CD4-positive, alpha-beta T cell treated with Interleukin-4 for 1 hour (primary cell): ENCODE data around the gene KDM2B.
"Not testable (repeated sequence)": the region's sequence is repeated elsewhere in the genome, so short reads cannot be mapped to it uniquely, and the experiment has no call there.

Experiments used
- DNase-seq, 2 donors: peaks; one replicate each; pipeline ENCODE4 v3.0.0-alpha.2; 2020 to 2022

The KDM2B gene

GRCh38 chr12:121499929-121500793, 80.7 kb downstream of the KDM2B start:
- DNase-seq: peak; percentile 71 to 74

- DNase-seq: no peak
Measured at GRCh38 chr12:121495746-121496145, 85.1 kb downstream of the KDM2B start.

GRCh38 chr12:121494093-121494787, 86.6 kb downstream of the KDM2B start:
- DNase-seq: peak; percentile 59 to 66

- no peak for DNase-seq
Measured at GRCh38 chr12:121490401-121491281, 90.2 kb downstream of the KDM2B start.

GRCh38 chr12:121489874-121490273, 90.9 kb downstream of the KDM2B start:
- DNase-seq: no peak

GRCh38 chr12:121484967-121485366, 95.9 kb downstream of the KDM2B start:
- DNase-seq: no peak

- not testable (repeated sequence) for DNase-seq
Measured at GRCh38 chr12:121484564-121484963, 96.3 kb downstream of the KDM2B start.

GRCh38 chr12:121483949-121484348, 96.9 kb downstream of the KDM2B start:
- no peak for DNase-seq

- DNase-seq: no peak
Measured at GRCh38 chr12:121476477-121476876, 104.3 kb downstream of the KDM2B start.

GRCh38 chr12:121475279-121475678, 105.5 kb downstream of the KDM2B start:
- DNase-seq: no peak

GRCh38 chr12:121472150-121472905, 108.5 kb downstream of the KDM2B start:
- no peak for DNase-seq

GRCh38 chr12:121470751-121471150, 110.1 kb downstream of the KDM2B start:
- no peak for DNase-seq

GRCh38 chr12:121468499-121468801, 112.4 kb downstream of the KDM2B start:
- DNase-seq: no peak

GRCh38 chr12:121467638-121468498, 113.0 kb downstream of the KDM2B start:
- DNase-seq: no peak

- peak; percentile 91 to 92 for DNase-seq
Measured at GRCh38 chr12:121466794-121467637, 113.8 kb downstream of the KDM2B start.

- DNase-seq: peak; percentile 29 to 37
Measured at GRCh38 chr12:121465921-121466793, 114.7 kb downstream of the KDM2B start.

- DNase-seq: no peak
Measured at GRCh38 chr12:121464331-121464730, 116.5 kb downstream of the KDM2B start.

GRCh38 chr12:121461048-121461447, 119.8 kb downstream of the KDM2B start:
- no peak for DNase-seq

- DNase-seq: no peak
Measured at GRCh38 chr12:121456551-121456950, 124.3 kb downstream of the KDM2B start.
